Lung (tissue), 12 donors: ENCODE data around the gene TRMO. TPM values are rescaled to one million over a fixed set of nuclear protein-coding genes. Genes with fewer than 3 reads are reported as not detected.

Experiments
- ATAC-seq: fragments of 200-7000 bp; cut with Tn5 transposase; one replicate; pipeline ENCODE4 v1.9.1; 2020; ENCODE audit warnings: moderate number of reproducible peaks; ENCODE audit not compliant: insufficient read depth, low FRiP score
- DNase-seq, 3 donors: peaks; one replicate each; pipeline ENCODE4 v3.0.0-alpha.2; 2013 to 2017
- H3K27ac ChIP-seq, 2 donors: one replicate each; pipeline ENCODE4 v1.5.1; 2013; ENCODE audit warnings: mild to moderate bottlenecking in 2 of 2, moderate library complexity in 2 of 2, control low read depth in 1 of 2, inconsistent platforms in 1 of 2, low read depth in 1 of 2, low read length in 1 of 2
- H3K27me3 ChIP-seq, 3 donors: one replicate each; pipeline ENCODE4 v1.5.1; 2013; ENCODE audit warnings: low read length in 2 of 3; ENCODE audit not compliant: control insufficient read depth in 3 of 3, insufficient read depth in 3 of 3
- H3K36me3 ChIP-seq, 4 donors: one replicate each; pipeline ENCODE4 v1.5.1; 2013; ENCODE audit warnings: low read length in 4 of 4, mild to moderate bottlenecking in 1 of 4, moderate library complexity in 1 of 4; ENCODE audit not compliant: control insufficient read depth in 4 of 4, insufficient read depth in 4 of 4
- H3K4me1 ChIP-seq, 5 donors: one replicate each; pipeline ENCODE4 v1.5.1; 2013; ENCODE audit warnings: low read length in 5 of 5, mild to moderate bottlenecking in 2 of 5, moderate library complexity in 1 of 5; ENCODE audit not compliant: control insufficient read depth in 5 of 5, insufficient read depth in 5 of 5
- H3K4me3 ChIP-seq: one replicate; pipeline ENCODE4 v1.5.1; 2013; ENCODE audit warnings: mild to moderate bottlenecking, control low read depth, moderate library complexity
- H3K9ac ChIP-seq, 2 donors: one replicate each; pipeline ENCODE4 v1.5.1; 2013; ENCODE audit warnings: low read length in 2 of 2, control low read depth in 1 of 2; ENCODE audit not compliant: insufficient read depth in 1 of 2
- H3K9me3 ChIP-seq, 4 donors: one replicate each; pipeline ENCODE4 v1.5.1; 2013; ENCODE audit warnings: low read length in 3 of 4, mild to moderate bottlenecking in 1 of 4, moderate library complexity in 1 of 4; ENCODE audit not compliant: control insufficient read depth in 4 of 4, insufficient read depth in 3 of 4
- CTCF ChIP-seq: IDR thresholded peaks from 2 replicates; pipeline ENCODE4 v1.5.1; 2012; ENCODE audit warnings: mild to moderate bottlenecking; ENCODE audit errors: control extremely low read depth, extremely low read depth
- WGBS, 2 donors: extraction: QIAGEN DNeasy Blood & Tissue Kit; methylation state at CpG; one replicate each; pipeline ENCODE4 v1.1.7; 2013; 5-methylcytosine and 5-hydroxymethylcytosine counted together
- polyA plus RNA-seq, 2 donors: library from polyadenylated mRNA; stranded (reverse); fragments of 200-250 nt; gene quantifications; one replicate each; pipeline ENCODE4 v1.2.1, GENCODE V29; 2013
- total RNA-seq, 2 donors: library from RNA; depleted of rRNA in 1 of 2; stranded (reverse); fragments of >200 nt in 1 of 2; gene quantifications; one replicate each; pipeline ENCODE4 v1.2.1, GENCODE V29; 2014 to 2021
- donor health status: control.
- donor health status: control.
- donor health status: Bipolar disorder and iron deficiency.
- donor health status: healthy.
- donor health status: DM: yes; HTN: yes; CAD: no.

Gene TRMO
- total and polyA plus RNA-seq, 4 donors, result 7.8 to 27.9 (median 15.7) TPM

- Histone ChIP-seq H3K27ac (no peak overlapping the region), H3K4me3 (no peak overlapping the region), H3K36me3 (no peaks in the 10 kb centered on the region), H3K4me1 (peaks cover 0 to 13% (median 6%) of the 10 kb centered on the region in 5 donors), H3K27me3 (peaks cover 0 to 17% (median 12%) of the 10 kb centered on the region in 3 donors), H3K9me3 (no peaks in the 10 kb centered on the region), H3K9ac (no peak overlapping the region)
- ATAC-seq, result peak; percentile 53
- TF ChIP-seq CTCF, result peak; percentile 66
- peak; percentile 81 to 92 (median 91) for DNase-seq
- WGBS, 2 donors, result 0% methylated on average over 8 of the region's 8 CpGs
These were observed 1.3 kb upstream of the TRMO start for GRCh38 chr9:97923529-97924108.

- DNase-seq (peak in 2 of 3 donors; percentile 13 to 23), ATAC-seq (no peak)
- Histone ChIP-seq H3K27ac (no peak overlapping the region), H3K27me3 (no peaks in the 10 kb centered on the region), H3K9ac (no peak overlapping the region), H3K4me1 (peaks cover 0 to 13% (median 6%) of the 10 kb centered on the region in 5 donors), H3K4me3 (no peak overlapping the region), H3K9me3 (no peaks in the 10 kb centered on the region), H3K36me3 (peaks cover 0 to 7% (median 4%) of the 10 kb centered on the region in 4 donors)
- no peak for TF ChIP-seq CTCF
These were observed 3.0 kb downstream of the TRMO start for GRCh38 chr9:97919217-97919813.

GRCh38 chr9:97918611-97919010, 3.7 kb downstream of the TRMO start:
- DNase-seq (no peak), ATAC-seq (no peak)
- no peak for TF ChIP-seq CTCF
- H3K27ac ChIP-seq, result no peak overlapping the region
- H3K9me3 ChIP-seq, result no peaks in the 10 kb centered on the region
- 44 to 53% methylated on average over 4 of the region's 4 CpGs for WGBS, 2 donors
- H3K36me3 ChIP-seq, result peaks cover 0 to 11% (median 4%) of the 10 kb centered on the region in 4 donors
- H3K4me1 ChIP-seq, result peaks cover 0 to 13% (median 6%) of the 10 kb centered on the region in 5 donors
- H3K9ac ChIP-seq, result no peak overlapping the region
- no peak overlapping the region for H3K4me3 ChIP-seq
- no peaks in the 10 kb centered on the region for H3K27me3 ChIP-seq
